ENCODE measurements around the gene PSAP.

DNA sequence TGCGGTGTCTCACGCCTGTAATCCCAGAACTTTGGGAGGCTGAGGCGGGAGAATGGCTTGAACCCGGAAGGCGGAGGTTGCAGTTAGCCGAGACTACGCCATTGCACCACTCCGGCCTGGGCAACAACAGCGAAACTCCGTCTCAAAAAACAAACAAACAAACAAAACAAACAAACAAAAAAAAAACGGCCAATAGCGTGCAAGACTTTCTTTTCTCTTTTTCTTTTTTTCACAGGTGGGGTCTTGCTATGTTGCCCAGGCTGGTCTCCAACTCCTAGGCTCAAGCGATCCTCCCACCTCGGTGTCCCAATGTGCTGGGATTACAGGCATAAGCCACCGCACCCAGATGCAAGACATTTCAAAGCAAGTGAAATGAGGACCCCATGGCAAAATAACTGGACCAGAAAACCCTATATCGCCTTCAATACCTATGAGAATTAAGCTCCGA lies 1.6 kb downstream of the PSAP start:
- TF ChIP-seq, protein P1, sequence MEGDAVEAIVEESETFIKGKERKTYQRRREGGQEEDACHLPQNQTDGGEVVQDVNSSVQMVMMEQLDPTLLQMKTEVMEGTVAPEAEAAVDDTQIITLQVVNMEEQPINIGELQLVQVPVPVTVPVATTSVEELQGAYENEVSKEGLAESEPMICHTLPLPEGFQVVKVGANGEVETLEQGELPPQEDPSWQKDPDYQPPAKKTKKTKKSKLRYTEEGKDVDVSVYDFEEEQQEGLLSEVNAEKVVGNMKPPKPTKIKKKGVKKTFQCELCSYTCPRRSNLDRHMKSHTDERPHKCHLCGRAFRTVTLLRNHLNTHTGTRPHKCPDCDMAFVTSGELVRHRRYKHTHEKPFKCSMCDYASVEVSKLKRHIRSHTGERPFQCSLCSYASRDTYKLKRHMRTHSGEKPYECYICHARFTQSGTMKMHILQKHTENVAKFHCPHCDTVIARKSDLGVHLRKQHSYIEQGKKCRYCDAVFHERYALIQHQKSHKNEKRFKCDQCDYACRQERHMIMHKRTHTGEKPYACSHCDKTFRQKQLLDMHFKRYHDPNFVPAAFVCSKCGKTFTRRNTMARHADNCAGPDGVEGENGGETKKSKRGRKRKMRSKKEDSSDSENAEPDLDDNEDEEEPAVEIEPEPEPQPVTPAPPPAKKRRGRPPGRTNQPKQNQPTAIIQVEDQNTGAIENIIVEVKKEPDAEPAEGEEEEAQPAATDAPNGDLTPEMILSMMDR (IDR thresholded peaks at IDR 0.05), result no peak
- no peak for TF ChIP-seq ZFX (IDR thresholded peaks at IDR 0.05; ENCODE audit: borderline replicate concordance)
